HG02852 (cell line): Measurements from ENCODE around the gene CLDN5.

Experiments
- ATAC-seq: cut with Tn5 transposase; IDR thresholded peaks from one replicate; pipeline ENCODE4 v1.9.1; 2021; ENCODE audit warnings: mild to moderate bottlenecking, moderate library complexity; ENCODE audit not compliant: unreplicated experiment

CLDN5 gene

DNA sequence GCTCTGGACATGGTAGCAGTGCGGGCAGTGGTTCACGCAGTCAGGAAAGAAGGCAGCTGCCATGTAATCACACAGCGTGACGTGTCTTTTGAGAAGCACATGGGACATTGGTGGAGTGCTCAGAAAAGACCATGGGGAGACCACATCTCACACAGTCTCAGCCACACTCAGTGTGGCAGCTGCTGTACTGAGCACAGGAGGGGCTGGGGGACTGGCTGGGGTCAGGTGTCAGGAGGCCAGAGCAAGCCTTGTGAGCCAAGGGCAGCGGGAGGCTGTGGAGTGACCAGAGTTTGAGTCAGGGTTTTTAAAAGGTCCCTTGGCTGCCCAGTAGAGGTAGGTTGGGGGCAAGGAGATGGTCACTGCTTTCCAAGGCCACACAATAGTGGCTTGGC, 18.5 kb downstream of the CLDN5 start:
- no peak for ATAC-seq

DNA sequence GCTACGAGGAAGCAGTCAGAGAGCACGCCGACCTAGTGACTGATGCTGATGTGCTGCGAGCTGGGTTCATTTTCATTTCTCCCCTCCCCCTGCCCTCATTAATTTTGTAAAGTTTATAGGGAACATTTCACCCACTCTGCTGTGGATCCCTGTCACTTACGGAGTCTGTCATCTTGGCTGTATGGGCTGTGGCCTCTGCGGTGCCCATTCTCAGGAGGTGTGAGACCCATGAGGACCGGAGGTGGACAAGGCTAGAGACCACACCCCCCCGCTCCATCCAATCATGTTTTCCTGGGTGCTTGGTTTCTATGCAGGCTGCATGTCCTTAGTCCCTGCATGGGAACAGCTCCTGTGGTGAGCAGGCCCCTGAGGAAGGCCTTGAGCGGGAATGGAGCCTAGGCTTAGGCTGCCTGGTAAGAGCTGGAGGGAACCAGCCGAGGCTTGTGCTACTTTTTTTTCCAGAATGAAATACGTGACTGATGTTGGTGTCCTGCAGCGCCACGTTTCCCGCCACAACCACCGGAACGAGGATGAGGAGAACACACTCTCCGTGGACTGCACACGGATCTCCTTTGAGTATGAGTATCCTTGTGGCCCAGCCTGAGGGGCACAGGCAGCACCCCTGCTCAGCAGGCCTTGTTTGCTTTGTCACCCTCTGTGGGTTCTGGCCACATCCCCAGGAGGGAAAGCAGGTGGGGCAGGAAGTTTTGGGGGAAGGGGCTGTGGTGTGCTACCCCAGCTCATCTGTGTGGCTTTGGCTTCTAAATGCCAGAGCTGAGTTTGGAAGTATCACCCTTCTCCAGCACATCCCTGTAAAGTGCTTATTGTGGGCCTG, 19.1 kb downstream of the CLDN5 start:
- ATAC-seq: no peak

DNA sequence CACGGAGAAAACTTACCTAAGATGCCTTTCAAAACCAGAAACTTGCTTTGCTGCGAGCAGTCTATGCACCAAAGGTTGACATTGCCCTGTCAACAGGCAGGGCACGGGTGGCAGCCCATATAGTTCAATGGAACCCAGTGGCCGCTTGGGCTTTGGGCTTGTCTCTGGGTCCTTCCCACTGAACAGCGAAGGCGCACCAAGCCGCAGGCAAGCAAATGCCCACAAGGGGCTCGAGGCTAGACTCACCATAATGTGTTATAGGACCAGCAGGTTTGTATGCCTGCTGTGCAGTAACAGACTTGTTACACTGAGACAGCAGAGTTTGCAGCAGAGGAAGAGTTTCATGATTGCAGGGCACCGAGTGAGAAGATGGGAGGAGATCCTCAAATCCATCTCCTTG, 20.3 kb downstream of the CLDN5 start:
- ATAC-seq: no peak

DNA sequence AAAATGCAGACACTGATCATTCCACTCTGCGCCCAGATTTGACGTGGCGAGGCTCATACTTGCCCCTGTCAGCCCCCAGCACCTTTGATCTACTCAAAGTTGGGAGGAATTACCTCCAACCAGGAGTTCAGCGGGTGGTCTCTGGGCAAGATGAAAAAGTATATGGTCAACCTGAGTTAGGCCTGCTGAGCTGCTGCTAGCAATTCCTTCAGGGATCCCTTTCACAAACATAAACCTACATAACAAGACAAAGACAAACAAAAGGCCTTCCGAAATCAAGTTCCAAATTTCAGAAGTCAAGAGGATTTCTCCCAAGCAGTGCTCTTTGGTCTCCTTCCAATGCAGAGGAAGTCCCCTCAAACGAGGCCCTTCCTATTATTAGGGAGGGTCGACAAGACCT, 20.8 kb downstream of the CLDN5 start:
- ATAC-seq: no peak

DNA sequence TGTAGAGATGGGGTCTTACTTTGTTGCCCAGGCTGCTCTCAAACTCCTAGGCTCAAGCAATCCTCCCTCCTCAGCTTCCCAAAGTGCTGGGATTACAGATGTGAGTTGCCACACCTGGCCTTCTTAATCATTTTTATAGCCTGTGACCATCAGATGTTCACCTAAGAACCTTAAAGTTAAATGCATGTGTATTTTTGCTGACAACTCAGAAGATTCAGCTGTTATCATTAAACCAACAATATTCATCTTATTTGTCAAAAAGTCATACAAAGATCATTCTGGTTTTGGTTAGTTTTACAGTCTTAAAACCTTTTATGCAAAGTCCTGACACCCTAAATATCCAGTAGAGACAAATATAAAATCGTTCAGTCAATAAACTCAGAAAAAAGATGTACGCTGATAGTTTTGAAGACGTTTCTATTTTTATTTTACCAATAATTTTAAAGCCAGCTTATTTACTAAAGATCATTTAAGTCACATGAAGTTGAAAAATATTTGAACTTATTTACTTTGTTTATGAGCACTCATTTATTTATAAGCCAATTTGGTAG, 22.2 kb downstream of the CLDN5 start:
- no peak for ATAC-seq

DNA sequence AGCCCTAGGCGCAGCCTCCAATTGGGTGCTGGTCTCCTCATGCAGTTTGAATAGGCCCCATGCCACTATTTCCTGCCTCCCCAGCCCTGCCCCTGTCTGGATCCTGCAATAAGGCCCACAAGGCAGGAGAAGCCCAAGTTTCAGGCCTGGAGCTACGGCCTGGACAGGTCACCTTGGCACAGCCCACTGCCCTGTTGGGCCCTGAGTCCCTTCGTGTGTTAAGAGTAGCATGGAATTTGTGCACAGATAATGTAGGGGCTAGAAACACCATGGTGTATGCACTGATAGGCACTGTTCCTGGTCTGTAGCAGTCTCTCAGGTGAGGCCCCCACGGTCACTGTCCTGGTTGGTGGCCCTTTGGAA, 24.3 kb downstream of the CLDN5 start:
- no peak for ATAC-seq

DNA sequence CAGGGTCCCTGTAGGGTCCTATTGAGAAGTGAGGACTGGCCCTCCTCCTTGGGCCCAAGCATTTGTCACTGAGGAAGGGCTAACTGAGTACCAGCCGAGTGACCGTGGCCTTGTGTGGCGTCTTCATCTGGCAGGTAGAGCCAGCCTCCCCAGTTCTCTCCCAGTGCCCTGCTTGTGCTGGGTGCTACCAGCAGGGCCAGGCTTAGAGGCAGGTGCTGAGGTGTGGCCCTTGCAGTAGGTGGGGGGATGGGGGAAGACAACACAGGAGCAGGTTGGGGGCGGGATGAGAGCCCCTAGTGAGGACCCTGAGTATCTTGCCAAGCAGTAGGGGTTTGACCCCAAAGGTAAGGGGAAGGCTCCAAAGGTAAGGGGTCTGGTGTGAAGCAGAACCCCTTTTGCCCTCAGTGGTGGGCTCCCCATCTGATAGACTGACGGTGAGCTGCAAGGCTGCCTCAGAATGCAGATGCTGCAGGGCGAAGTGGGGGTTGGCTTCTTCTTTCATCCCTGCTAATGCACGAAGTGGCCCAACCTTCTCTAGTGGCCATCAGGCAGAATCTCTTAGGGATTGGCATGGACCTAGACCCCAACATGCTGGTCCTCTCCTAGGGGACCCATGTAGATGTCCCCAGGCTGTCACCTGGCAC, 24.9 kb downstream of the CLDN5 start:
- no peak for ATAC-seq

DNA sequence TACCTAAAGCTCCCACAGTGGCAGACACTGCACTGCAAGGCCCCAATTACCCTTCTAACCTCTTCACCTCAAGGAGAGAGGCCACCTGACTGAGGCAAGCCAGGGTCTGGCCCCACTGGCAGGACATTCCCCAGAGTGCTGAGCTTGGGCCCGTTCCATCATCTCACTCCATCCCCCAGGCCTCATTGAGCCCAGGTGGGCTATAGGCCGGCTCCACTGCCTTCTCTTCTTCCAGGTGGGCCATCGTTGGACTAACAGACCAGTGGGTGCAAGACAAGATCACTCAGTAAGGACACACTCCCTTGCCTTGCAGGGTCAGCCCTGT, 25.4 kb downstream of the CLDN5 start:
- ATAC-seq: no peak

DNA sequence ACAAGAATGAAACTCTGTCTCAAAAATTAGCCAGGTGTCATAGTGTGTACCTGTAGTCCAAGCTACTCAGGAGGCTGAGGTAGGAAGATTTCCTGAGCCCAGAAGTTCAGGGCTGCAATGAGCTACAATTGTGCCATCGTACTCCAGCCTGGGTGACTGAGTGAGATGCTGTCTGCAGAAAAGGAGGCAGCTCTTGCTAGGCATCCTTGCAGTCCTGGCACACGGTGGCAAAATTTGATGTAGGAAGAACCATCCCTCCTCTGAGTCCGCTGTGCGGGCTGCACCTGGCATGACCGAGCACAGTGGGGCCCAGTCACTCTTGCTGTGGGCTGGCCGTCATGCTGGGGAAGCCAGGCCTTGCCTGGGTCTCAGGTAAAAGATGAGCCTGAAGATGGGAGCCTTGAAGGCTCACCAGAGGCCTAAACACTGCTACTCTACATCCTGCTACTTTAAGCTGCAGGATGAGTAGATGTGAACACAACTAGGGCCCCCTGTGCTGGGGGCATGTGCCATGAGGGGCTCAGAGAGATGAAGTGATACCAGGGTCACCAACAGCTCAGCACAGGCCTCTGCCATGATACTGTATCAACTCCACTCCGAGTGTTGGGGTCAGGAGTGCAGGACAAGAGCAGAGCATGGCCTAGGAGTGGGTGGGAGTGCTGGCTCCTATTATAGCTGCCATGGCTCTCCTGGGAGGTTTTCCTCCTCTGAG, 25.9 kb downstream of the CLDN5 start:
- ATAC-seq: no peak

DNA sequence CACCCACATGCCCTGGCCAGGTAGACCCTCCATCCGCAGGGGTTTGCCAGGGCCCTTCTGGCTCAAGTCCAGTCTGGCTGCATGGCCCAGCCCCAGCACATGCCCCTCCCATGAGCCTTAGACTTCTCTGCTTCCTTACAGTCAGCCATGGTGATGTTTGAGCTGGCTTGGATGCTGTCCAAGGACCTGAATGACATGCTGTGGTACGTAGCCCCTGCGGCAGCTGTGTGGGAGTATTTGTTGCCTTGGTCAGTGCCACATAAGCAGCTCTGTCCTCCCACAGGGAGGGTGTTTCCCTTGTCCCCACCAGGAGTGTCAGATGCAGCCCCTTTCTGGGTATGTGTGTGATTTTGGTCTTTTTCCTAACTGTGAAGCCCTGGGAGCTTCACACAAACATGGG, 27.0 kb downstream of the CLDN5 start:
- no peak for ATAC-seq

DNA sequence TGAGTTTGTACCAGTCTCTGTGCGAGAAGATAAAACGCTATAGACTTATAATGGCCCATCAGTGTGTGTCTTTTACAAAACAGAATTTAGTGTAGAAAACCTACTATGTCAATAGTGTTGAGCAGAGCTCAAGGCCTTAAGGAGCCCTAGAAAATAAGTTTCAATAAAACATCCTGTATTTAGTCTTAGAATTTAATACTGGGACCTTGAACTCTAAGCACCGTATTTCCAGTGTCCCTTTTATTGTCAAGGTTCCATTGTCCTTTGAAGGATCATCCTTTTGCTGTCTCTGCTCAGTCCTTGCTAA, 27.9 kb downstream of the CLDN5 start:
- no peak for ATAC-seq

DNA sequence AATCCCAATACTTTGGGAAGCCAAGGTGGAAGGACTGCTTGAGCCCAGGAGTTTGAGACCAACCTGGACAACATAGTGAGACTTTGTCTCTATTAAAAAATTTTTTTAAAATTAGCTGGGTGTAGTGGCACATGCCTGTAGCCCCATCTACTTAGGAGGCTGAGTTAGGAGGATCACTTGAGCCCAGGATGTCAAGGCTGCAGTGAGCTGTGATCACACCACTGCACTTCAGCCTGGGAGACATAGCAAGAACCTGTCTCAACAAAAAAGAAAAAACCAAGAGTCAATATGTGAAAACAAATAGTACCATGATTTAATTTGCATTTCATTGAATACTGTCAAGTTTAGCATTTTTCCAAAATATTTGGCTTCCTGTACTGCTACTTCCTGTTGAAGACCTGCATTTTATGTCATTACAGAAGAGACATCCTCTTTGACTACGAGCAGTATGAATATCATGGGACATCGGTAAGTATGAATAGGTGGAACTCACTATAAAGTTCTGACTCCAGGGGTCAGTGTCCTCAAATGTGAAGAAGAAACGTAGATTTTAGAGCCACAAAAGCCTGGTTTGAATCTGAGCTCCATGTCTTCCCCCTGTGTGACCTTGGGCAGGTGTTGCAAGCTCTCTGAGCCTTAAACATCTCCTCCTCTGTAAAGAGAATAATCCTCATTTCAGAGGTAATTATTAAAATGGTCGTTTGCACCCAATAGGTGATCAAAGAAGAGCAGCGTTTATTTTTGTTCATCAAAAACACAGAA, 28.5 kb downstream of the CLDN5 start:
- ATAC-seq: no peak

DNA sequence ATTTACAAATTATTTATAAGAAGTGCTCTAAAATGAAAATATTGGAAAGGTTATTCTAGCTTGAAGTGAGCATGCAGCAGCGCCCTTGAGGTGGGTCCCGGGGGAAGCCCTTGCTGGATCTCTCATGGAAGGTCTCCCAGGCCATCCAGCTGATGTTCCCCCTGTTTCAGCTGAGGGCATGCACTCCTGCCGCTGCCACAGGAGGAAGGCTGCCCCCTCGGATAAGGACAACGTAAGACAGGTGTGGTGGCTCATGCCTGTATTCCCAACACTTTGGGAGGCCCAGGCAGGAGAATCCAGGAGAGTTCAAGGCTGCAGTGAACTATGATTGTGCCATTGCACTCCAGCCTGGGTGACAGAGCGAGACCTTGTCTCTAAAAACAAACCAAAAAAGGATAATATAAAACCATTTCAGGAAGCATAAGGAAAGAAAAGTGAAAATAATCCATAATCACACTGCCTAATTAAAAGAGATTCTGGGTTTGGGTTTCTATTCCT, 29.5 kb downstream of the CLDN5 start:
- no peak for ATAC-seq

DNA sequence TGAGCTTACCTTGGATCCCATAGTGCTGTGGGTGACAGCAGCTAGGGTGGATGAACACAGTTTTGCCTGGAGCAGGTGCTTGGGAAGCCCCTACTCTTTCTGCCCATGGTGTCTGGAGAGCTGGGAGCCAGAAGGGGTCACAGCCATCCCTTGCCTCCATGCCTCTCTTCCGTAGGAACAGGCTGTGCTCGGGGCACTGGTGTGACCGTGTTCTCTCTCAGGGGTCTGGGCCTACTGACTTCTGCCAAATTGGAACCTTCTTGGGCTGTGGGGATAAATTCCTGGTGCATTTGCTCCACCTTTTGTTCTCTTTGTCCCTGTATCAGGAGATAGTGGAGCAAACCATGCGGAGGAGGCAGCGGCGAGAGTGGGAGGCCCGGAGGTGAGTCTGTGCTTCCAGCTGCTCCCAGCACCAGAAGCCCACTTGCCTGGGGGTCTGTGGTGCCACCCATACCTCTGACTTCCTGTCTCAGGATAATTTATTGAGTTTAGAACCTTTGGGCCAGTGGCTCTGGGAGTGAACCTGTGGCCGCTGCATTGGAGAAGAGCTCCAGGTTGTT, 30.1 kb downstream of the CLDN5 start:
- no peak for ATAC-seq

DNA sequence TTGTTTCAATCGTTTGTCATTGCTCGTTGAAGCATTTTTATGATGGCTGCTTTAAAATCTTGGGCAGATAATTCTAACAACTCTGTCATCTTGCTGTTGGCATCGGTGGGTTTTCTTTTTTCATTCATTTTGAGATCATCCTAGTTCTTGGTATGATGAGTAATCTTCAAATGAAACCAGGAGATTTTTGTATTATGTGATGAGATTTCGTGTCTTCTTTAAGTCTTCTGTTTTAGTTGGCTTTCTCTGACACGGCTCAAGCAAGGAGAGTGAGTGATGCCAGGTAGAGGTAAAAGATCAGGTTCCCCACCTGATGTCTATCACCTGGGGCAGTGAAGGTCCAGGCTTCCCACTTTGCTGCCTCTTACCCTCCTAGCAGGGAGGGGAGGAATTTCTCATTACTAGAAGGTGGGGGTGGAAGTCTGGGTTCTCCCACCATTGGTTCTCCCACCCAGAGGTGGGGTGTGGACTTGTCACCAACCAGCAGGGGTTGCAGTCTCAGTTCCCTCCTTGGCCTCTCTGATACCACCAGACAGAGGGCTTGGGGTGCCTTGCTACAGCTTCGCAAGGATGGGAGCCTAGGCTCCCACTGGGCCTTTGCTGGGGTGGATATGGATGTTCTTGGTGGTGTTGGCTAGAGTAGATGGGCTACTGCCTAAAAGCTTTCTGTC, 31.6 kb downstream of the CLDN5 start:
- no peak for ATAC-seq

DNA sequence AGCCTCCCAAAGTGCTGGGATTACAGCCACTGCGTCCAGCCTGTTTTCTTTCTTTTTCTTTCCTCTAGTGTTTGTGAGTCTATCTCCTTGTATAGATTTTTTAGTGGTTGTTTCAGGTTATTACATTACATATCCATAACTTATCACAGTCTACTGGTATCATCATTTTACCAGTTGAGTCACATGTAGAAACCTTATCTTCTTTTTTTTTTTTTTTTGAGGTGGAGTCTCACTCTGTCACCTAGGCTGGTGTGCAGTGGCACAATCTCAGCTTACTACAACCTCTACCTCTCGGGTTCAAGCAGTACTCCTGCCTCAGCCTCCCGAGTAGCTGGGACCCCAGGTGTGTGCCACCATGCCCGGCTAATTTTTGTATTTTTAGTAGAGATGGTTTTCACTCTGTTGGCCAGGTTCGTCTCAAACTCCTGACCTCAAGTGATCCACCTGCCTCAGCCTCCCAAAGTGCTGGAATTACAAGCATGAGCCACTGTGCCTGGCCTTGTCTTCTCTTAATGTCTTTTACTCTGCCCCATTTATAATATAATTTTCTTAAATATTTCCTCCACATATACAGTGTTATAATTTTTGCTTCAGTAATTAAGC, 33.5 kb downstream of the CLDN5 start:
- no peak for ATAC-seq

DNA sequence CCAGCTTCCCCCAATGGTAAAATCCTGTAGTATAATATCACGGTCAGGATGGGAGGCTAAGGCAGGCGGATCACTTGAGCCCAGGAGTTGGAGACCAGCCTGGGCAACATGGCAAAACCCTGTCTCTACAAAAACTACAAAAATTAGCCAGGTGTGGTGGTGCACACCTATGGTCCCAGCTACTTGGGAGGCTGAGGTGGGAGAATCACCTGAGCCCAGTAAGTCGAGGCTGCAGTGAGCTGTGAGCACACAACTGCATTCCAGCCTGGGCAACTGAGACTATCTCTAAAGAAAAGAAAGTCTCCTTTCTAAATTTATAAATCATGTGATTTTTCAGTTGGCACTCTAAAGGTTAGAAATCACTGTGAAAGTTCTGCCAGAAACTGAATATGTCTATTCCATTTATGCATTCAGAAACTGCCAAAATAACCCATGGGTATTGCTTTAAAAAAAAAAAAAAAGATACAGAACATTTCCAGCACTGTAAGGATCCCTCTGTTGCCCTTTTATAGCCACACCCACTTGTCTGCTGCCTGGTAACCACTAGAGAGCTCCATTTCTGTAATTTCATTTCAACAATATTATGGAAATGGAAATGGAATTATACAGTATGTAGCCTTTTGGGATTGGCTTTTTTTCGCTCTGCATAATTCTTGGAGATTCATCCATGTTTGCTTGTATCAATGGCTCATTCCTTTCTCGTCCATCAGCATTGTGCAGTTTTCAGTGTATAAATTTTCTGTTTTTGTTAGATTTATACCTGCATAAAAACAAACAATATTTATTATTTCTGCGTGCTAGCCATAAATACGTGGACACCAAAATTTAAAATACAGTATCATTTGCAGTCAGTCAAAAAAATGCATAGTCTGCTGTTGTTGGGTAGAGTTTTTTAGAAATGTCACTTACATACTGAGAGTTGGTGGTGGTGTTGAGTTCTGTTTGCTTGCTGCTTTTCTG, 35.0 kb downstream of the CLDN5 start:
- ATAC-seq: no peak

DNA sequence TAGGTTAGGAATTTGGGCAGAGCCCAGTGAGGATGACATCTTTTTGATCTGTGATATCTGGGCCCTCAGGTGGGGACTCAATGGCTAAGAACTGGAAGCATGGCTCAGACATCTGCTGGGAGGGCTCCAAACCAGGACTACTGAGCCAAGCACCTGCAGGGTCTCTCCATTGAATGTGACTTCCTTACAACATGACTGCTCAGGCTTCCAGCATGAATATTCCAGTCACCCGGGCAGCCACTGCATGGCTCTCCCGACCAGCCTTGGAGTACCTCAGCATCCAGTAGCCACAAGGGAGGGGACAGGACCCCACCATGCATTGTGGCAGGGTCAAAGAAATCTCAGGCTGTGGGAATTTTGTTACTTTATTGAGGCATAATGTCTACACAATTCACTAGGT, 35.9 kb downstream of the CLDN5 start:
- no peak for ATAC-seq
